Activated CD4-positive, CD25-positive, alpha-beta regulatory T cell treated with anti-CD3 and anti-CD28 coated beads, Interleukin-2, amount 50 U/mL, for 24 hours (primary cell): ENCODE measurements around the gene SAMSN1.
"Not testable (repeated sequence)": the region's sequence is repeated elsewhere in the genome, so short reads cannot be mapped to it uniquely, and the experiment has no call there.

Experiments
- ATAC-seq, 2 donors: fragments of 150-1000 bp; cut with Tn5 transposase; one replicate each; pipeline ENCODE4 v1.10.0; 2021; ENCODE audit warnings: mild to moderate bottlenecking in 1 of 2, moderate library complexity in 1 of 2

Gene SAMSN1

GRCh38 chr21:14527696-14528652 lies 18.1 kb downstream of the SAMSN1 start:
- peak; percentile 55 to 58 for ATAC-seq

- ATAC-seq = peak; percentile 10 to 28
Observed at GRCh38 chr21:14526836-14527695, 19.0 kb downstream of the SAMSN1 start.

GRCh38 chr21:14526199-14526598 lies 19.9 kb downstream of the SAMSN1 start:
- ATAC-seq = no peak

DNA sequence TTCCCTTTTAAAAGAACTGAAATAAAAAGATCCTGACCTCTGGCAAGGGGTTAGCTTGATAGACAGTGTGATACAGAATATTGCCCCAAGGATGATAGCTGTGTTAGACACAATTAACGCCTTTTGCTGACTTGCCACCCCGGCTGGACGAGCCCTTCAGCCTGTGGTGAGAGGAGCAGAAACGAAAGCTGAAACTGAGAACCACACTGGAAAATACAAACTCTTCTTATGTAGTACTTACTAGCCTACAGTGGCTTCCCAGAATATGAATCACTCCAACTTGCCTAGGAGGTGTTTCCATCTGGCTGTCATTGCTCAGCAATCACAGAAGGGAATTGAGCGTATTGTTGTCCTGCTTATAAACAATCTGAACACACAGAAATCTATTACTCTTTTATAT lies 22.9 kb downstream of the SAMSN1 start:
- peak; percentile 76 to 82 for ATAC-seq

GRCh38 chr21:14522736-14523135 lies 23.4 kb downstream of the SAMSN1 start:
- no peak for ATAC-seq

- no peak for ATAC-seq
Observed at GRCh38 chr21:14520535-14520934, 25.6 kb downstream of the SAMSN1 start.

GRCh38 chr21:14519000-14519399 lies 27.1 kb downstream of the SAMSN1 start:
- ATAC-seq = no peak

- no peak for ATAC-seq
Observed at GRCh38 chr21:14513804-14514203, 32.3 kb downstream of the SAMSN1 start.

DNA sequence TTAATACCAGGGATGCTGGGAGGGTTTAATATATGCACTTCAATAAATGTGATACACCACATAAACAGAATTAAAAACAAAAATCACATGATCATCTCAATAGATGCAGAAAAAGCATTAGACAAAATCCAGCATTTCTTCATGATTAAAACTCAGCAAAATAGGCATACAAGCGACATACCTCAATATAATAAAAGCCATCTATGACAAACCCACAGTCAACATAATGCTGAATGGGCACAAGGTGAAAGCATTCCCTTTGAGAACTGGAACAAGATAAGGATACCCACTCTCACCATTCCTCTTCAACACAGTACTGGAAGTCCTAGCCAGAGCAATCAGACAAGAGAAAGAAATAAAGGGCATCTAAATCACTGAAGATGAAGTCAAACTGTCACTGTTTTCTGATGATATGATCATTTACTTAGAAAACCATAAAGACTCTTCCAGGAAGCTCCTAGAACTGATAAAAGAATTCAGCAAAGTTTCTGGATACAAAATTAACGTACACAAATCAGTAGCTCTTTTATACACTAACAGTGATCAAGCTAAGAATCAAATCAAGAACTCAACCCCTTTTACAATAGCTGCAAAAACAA lies 39.2 kb downstream of the SAMSN1 start:
- ATAC-seq = not testable (repeated sequence)

- ATAC-seq = no peak
Observed at GRCh38 chr21:14500873-14501272, 45.2 kb downstream of the SAMSN1 start.

DNA sequence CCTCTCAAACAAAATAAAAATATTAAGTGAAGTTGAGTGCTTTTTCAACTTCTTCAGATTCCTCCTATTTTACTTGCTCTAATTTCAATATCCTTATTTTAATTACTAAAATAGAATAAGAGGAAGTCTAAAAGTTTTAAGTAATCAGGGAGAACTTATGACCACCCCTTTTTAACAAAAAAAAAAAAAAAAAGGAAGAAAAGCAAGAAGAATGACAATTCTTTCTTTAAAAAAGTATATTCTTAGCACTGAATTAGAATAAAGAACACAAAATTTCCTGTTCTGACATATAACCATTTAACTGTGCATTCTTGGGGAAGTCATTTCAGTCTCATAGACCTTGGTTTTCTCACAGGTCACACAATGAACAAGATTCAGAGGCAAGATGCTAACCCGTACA lies 46.8 kb downstream of the SAMSN1 start:
- ATAC-seq = no peak

DNA sequence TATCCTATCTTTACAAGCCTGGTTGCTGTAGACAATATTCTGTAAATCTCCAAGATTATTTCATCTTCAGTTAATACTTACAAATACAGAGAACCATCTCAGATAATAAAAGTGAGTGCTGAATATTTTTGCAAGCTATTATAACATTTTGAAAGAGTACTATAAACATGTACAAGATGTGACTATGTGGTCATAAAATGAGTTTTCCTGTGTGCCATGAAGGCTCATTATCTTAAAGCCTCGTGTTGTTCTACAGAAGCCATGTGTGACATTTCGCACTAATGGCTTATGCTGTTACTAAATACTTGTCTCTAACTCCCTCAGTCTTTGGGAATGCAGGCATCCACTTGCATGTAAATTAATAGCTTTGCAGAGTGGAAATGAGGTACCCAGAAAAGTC lies 48.3 kb downstream of the SAMSN1 start:
- ATAC-seq = no peak

DNA sequence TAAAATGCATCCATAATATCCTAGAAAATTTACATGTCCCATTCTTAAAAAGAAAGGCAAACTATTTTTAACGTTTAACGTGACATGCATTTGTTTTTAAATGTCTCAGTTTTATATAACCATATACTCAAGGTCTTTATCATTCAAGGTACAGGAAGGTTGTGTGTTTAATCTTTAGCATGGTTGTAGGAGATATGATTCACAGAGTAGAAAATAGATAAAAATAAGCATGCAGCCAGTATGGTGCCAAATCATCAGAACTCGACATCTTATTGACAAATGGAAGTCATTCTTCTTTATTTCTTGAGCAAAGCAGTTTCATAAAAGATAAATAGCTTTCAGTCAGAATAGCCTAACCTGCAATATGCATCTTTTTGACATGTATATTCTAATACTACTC lies 51.0 kb downstream of the SAMSN1 start:
- ATAC-seq = no peak

GRCh38 chr21:14494181-14494580 lies 51.9 kb downstream of the SAMSN1 start:
- not testable (repeated sequence) for ATAC-seq

DNA sequence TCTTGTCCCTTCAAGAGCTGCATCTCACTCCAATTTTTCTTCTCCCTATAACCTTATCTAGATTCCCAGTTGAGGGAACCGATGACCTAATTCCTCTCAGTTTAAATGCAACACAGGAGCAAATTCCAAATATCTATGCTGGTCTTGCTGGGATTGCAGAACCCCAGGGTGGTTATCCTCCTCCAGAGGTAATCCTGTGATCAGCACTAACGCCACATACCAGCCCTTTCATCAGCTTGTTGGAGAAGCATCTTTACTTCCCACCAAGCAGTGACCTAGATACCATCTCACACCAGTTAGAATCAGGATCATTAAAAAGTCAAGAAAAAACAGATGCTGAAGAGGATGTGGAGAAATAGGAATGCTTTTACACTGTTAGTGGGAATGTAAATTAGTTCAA lies 52.4 kb downstream of the SAMSN1 start:
- no peak for ATAC-seq

DNA sequence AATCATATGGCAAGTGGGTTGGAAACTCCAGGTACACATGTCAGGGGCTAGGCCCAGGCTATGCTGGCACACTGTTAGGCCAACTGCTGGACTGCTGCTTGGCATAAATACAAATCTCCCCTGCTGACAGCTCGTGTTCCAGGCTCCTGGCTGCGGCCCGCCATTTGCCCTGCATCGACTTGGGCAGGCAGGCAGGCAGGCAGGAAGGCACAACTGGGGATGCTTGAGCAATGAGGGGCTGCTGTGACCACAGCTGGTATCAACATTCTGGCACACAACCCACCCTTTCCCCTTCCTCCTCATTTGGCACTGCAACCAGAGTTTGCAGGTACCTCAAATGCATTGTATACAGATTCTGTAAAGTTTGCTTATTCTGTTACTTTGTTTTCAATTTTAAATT lies 53.2 kb downstream of the SAMSN1 start:
- ATAC-seq = no peak

GRCh38 chr21:14491269-14491681 lies 54.8 kb downstream of the SAMSN1 start:
- ATAC-seq = no peak

DNA sequence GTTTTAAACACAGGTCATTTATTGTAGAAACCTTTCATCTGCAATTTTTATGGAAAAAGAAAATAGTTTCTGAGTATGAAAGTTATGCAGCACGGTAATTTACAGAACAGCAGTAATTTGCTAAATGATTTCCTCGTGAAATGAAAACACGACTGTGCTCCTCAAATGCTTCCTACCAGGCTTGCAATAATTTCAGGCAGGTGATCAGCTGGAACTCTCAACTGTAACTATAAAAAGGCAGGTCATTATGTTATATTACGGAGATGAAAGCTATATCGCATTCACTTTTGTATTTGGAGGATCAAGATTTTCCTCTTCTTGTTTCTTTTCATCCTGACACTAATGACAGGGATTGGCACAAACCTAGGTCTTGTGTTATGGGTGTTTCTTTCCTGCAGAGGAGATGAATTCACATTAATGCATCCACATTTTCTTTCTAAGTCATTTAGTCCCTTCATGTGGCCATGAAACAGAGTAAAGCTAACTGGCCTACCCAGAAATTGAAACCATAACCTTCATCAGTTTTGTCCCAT lies 57.4 kb downstream of the SAMSN1 start:
- ATAC-seq = no peak

GRCh38 chr21:14487490-14488432 lies 58.4 kb downstream of the SAMSN1 start:
- peak; percentile 50 to 55 for ATAC-seq

- no peak for ATAC-seq
Observed at GRCh38 chr21:14486869-14487268, 59.2 kb downstream of the SAMSN1 start.

DNA sequence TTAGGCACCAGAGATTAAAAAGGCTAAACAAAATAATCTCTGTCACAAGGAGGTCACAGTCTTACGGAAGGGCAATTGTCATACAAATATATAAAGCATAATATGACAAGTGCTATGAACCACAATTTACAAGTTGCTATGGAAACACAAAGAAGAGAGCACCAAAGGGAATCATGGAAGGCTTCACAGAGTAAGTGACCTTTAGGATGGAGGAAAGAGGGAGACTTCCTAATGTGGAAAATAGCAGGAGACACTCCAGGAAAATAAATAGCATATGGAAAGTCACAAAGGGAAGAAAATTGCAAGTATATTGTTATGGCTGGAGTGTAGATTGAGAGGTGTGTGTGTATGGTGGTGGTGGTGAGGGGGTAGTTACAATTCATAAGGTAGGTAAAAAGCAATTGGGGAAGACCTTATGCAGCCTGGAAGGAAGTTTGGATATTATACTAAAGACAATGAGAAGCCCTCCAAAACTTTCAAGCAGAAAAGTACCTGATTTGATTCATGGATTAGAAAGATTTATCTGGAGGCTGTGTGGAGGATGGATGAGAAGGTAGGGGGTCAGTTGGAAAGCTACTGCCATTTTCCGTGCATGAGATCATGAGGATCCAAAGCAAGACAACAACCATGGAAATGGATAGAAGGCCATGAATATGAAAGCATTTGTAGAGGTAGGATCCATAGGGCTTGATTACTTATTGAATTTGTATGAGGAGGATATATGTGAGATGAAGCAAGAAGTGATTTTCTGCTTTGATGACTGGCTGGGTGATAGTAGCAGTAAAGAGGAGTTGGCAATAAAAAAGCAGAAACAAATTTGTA lies 61.7 kb downstream of the SAMSN1 start:
- ATAC-seq = no peak
